GM19351 (cell line): ENCODE data around the gene LPCAT1.
"Not testable (repeated sequence)": the region's sequence is repeated elsewhere in the genome, so short reads cannot be mapped to it uniquely, and the experiment has no call there.

Experiments
- ATAC-seq: cut with Tn5 transposase; IDR thresholded peaks from one replicate; pipeline ENCODE4 v1.9.1; 2021; ENCODE audit warnings: mild to moderate bottlenecking, moderate library complexity; ENCODE audit not compliant: unreplicated experiment

The LPCAT1 gene

GRCh38 chr5:1481266-1481958 is 42.3 kb downstream of the LPCAT1 start:
- ATAC-seq, result no peak

- no peak for ATAC-seq
Measured at GRCh38 chr5:1480806-1481205, 43.0 kb downstream of the LPCAT1 start.

- no peak for ATAC-seq
Measured at GRCh38 chr5:1480217-1480616, 43.5 kb downstream of the LPCAT1 start.

GRCh38 chr5:1479581-1480188 is 44.1 kb downstream of the LPCAT1 start:
- no peak for ATAC-seq

- ATAC-seq, result no peak
Measured at GRCh38 chr5:1479066-1479465, 44.7 kb downstream of the LPCAT1 start.

- no peak for ATAC-seq
Measured at GRCh38 chr5:1478271-1479035, 45.3 kb downstream of the LPCAT1 start.

GRCh38 chr5:1477341-1477740 is 46.4 kb downstream of the LPCAT1 start:
- ATAC-seq, result no peak

GRCh38 chr5:1476967-1477310 is 46.8 kb downstream of the LPCAT1 start:
- ATAC-seq, result no peak

- ATAC-seq, result no peak
Measured at GRCh38 chr5:1476181-1476966, 47.4 kb downstream of the LPCAT1 start.

- not testable (repeated sequence) for ATAC-seq
Measured at GRCh38 chr5:1475544-1475900, 48.2 kb downstream of the LPCAT1 start.

GRCh38 chr5:1474866-1475543 is 48.8 kb downstream of the LPCAT1 start:
- ATAC-seq, result no peak

- no peak for ATAC-seq
Measured at GRCh38 chr5:1474183-1474839, 49.4 kb downstream of the LPCAT1 start.

GRCh38 chr5:1473746-1474145 is 50.0 kb downstream of the LPCAT1 start:
- no peak for ATAC-seq

- ATAC-seq, result no peak
Measured at GRCh38 chr5:1472964-1473628, 50.7 kb downstream of the LPCAT1 start.

GRCh38 chr5:1471997-1472963 is 51.5 kb downstream of the LPCAT1 start:
- ATAC-seq, result no peak

GRCh38 chr5:1471240-1471853 is 52.4 kb downstream of the LPCAT1 start:
- ATAC-seq, result no peak

- no peak for ATAC-seq
Measured at GRCh38 chr5:1470762-1471211, 53.0 kb downstream of the LPCAT1 start.
